A673 (cell line): ENCODE data around the gene SART1. TPM values are rescaled to one million over a fixed set of nuclear protein-coding genes. Genes with fewer than 3 reads are reported as not detected.

Experiments used
- BruUV-seq: library from RNA; stranded (reverse); fragments of 400-500 nt; replicated peaks from 2 replicates; lab custom pipeline; 2021; lab: Mats Ljungman, UMichigan
- CTCF ChIA-PET: fragments of 300-600 bp; sonication (Branson Sonifier 250); formaldehyde crosslinking; loops from one replicate; lab custom pipeline; 2022; ENCODE audit warnings: antibody characterized with exemption; lab: Charles Lee
- POLR2A ChIA-PET: fragments of 300-600 bp; sonication (Branson Sonifier 250); formaldehyde crosslinking; loops from one replicate; lab custom pipeline; 2022; ENCODE audit warnings: antibody characterized with exemption; ENCODE audit not compliant: low non-redundant PET; lab: Charles Lee
- DNase-seq: peaks from one replicate; pipeline ENCODE4 v3.0.0-alpha.2; 2015; ENCODE audit warnings: low spot score
- H3K27ac ChIP-seq: fragments of 200-600 bp; sonication (generic); 2 replicates; pipeline ENCODE4 v1.5.1; 2016; ENCODE audit warnings: mixed run types, low read depth, mild to moderate bottlenecking, mixed read lengths, antibody characterized with exemption, low read length; ENCODE audit not compliant: poor library complexity, severe bottlenecking
- H3K27me3 ChIP-seq: fragments of 200-600 bp; sonication (generic); replicated peaks from 2 replicates; pipeline ENCODE4 v1.6.1; 2017; ENCODE audit warnings: mixed run types, low read depth, mild to moderate bottlenecking, mixed read lengths, antibody characterized with exemption, low read length; ENCODE audit not compliant: insufficient read depth, poor library complexity
- H3K36me3 ChIP-seq: fragments of 200-600 bp; sonication (generic); 2 replicates; pipeline ENCODE4 v1.6.1; 2016; ENCODE audit warnings: mixed run types, mild to moderate bottlenecking, mixed read lengths, antibody characterized with exemption, low read length; ENCODE audit not compliant: insufficient read depth, poor library complexity, severe bottlenecking
- H3K4me1 ChIP-seq: fragments of 200-600 bp; sonication (generic); 2 replicates; pipeline ENCODE4 v1.6.1; 2017; ENCODE audit warnings: mixed run types, mild to moderate bottlenecking, mixed read lengths, antibody characterized with exemption, low read length; ENCODE audit not compliant: insufficient read depth, poor library complexity, severe bottlenecking
- H3K4me3 ChIP-seq: fragments of 200-600 bp; sonication (generic); 2 replicates; pipeline ENCODE4 v1.5.1; 2016; ENCODE audit warnings: low read depth, mixed run types, mild to moderate bottlenecking, mixed read lengths, low read length; ENCODE audit not compliant: poor library complexity, severe bottlenecking
- H3K9me3 ChIP-seq: fragments of 200-600 bp; sonication (generic); 2 replicates; pipeline ENCODE4 v1.6.1; 2016; ENCODE audit warnings: mixed run types, low read depth, mild to moderate bottlenecking, mixed read lengths, antibody characterized with exemption, low read length; ENCODE audit not compliant: poor library complexity, severe bottlenecking
- EZH2 ChIP-seq: fragments of 200-600 bp; sonication (generic); IDR thresholded peaks from 2 replicates; pipeline ENCODE4 v1.6.1; 2017; ENCODE audit warnings: borderline replicate concordance, low read depth, mild to moderate bottlenecking, mixed read lengths, antibody characterized with exemption, low read length; ENCODE audit not compliant: poor library complexity, severe bottlenecking
- intact Hi-C: fragments of 100-400 bp; cut with micrococcal nuclease; formaldehyde crosslinking; loops from one replicate; pipeline ENCODE4 v1.10.0; 2022; ENCODE audit not compliant: unreplicated experiment
- total RNA-seq: library from RNA; stranded (reverse); gene quantifications from 2 replicates; pipeline ENCODE4 v1.2.3, GENCODE V29; 2021
- TF ChIP-seq, protein P1 (sequence below): fragments of 300-800, 200-600 bp; sonication (generic); conservative IDR thresholded peaks from 2 replicates; pipeline ENCODE4 v1.5.1; 2017; ENCODE audit warnings: low read depth, mild to moderate bottlenecking, antibody characterized with exemption, low read length, moderate library complexity, mixed read lengths

Gene SART1
- total RNA-seq, 1 experiment from 2014 or later: 96.3 TPM

- H3K4me1 ChIP-seq: peaks cover 23% of the 10 kb centered on the region
- no peak for TF ChIP-seq EZH2
- TF ChIP-seq, protein P1, sequence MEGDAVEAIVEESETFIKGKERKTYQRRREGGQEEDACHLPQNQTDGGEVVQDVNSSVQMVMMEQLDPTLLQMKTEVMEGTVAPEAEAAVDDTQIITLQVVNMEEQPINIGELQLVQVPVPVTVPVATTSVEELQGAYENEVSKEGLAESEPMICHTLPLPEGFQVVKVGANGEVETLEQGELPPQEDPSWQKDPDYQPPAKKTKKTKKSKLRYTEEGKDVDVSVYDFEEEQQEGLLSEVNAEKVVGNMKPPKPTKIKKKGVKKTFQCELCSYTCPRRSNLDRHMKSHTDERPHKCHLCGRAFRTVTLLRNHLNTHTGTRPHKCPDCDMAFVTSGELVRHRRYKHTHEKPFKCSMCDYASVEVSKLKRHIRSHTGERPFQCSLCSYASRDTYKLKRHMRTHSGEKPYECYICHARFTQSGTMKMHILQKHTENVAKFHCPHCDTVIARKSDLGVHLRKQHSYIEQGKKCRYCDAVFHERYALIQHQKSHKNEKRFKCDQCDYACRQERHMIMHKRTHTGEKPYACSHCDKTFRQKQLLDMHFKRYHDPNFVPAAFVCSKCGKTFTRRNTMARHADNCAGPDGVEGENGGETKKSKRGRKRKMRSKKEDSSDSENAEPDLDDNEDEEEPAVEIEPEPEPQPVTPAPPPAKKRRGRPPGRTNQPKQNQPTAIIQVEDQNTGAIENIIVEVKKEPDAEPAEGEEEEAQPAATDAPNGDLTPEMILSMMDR: no peak
- ChIA-PET POLR2A (no interaction called here), CTCF (interaction anchor here (0.6 kb wide), 1 partner anchor 11 kb away, joined by 3 read pairs; no protein-coding TSS in a partner anchor)
- no peak overlapping the region for H3K27ac ChIP-seq
- no peak for DNase-seq
- intact Hi-C loops: no loop called here
- H3K27me3 ChIP-seq: no peaks in the 10 kb centered on the region
- H3K9me3 ChIP-seq: no peaks in the 10 kb centered on the region
- no peaks in the 10 kb centered on the region for H3K36me3 ChIP-seq
- no peak overlapping the region for H3K4me3 ChIP-seq
- BruUV-seq: no TSS peak
These were observed 52.2 kb downstream of the SART1 start for GRCh38 chr11:66013762-66014100.

GRCh38 chr11:66014804-66015453 lies 53.4 kb downstream of the SART1 start:
- ChIA-PET POLR2A (no interaction called here), CTCF (interaction anchor here (0.7 kb wide), 2 partner anchors 211 to 342 kb away, joined by 8 to 13 read pairs; no protein-coding TSS in a partner anchor)
- no peaks in the 10 kb centered on the region for H3K27me3 ChIP-seq
- BruUV-seq: no TSS peak
- H3K4me1 ChIP-seq: peaks cover 23% of the 10 kb centered on the region
- intact Hi-C loops: no loop called here
- no peaks in the 10 kb centered on the region for H3K9me3 ChIP-seq
- H3K4me3 ChIP-seq: no peak overlapping the region
- H3K27ac ChIP-seq: peak overlapping the region; percentile 62
- no peak for TF ChIP-seq EZH2
- TF ChIP-seq, protein P1: no peak
- DNase-seq: peak; percentile 40
- no peaks in the 10 kb centered on the region for H3K36me3 ChIP-seq

DNA sequence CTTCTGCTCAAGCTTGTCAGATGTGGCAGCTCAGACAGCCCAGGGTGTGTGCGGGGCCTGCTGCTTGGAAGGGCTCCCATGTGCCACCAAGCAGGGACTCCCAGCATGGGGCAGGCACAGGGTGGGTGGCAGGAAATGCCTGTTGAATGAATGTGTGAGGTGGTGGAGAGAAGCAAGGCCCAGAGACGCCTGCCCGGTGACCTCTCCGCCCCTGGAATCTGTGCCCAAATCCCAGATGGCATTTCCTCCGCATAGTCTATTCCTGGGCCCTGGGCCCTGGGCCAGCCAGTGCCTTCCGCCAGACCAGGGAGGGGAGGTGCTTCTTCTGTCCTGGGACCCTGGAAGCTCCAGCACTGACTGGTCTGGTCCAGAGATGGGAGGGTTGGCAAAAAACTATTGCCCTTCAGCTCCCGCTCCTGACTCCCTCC lies 53.9 kb downstream of the SART1 start:
- peak; percentile 87 for DNase-seq
- Histone ChIP-seq H3K27me3 (no peaks in the 10 kb centered on the region), H3K4me3 (no peak overlapping the region), H3K36me3 (no peaks in the 10 kb centered on the region), H3K27ac (peak overlapping the region; percentile 62), H3K9me3 (no peaks in the 10 kb centered on the region), H3K4me1 (peaks cover 23% of the 10 kb centered on the region)
- intact Hi-C loops: no loop called here
- ChIA-PET CTCF (no interaction called here), POLR2A (no interaction called here)
- TF ChIP-seq EZH2: no peak
- TF ChIP-seq, protein P1: no peak
- BruUV-seq: no TSS peak
